H1 (cell line): Measurements from ENCODE around the gene PET117. TPM values are rescaled to one million over a fixed set of nuclear protein-coding genes. Genes with fewer than 3 reads are reported as not detected.

Experiments used
- CTCF ChIA-PET: fragments of 300-600 bp; sonication (Branson Sonifier 250); formaldehyde crosslinking; loops from one replicate; lab custom pipeline; 2021; ENCODE audit not compliant: partially characterized antibody; lab: Charles Lee
- POLR2A ChIA-PET: fragments of 300-600 bp; sonication (Branson Sonifier 250); formaldehyde crosslinking; loops from one replicate; lab custom pipeline; 2021; ENCODE audit warnings: inconsistent platforms; ENCODE audit not compliant: partially characterized antibody; lab: Charles Lee
- DNase-seq, 2 experiments: peaks; one replicate each; pipeline versions ENCODE4 v3.0.0 to v3.0.0-alpha.2; 2010 to 2022; ENCODE audit warnings: low spot score in 2 of 2, low read depth in 1 of 2, mixed read lengths in 1 of 2
- FAIRE-seq: peaks from 2 replicates; lab custom pipeline; 2011; peaks lifted over from hg19 to GRCh38; lab: Jason Lieb, UNC
- H2AFZ ChIP-seq: 2 replicates; pipeline ENCODE4 v1.8.1; 2012; ENCODE audit warnings: low read length, inconsistent platforms
- H2AK5ac ChIP-seq: 2 replicates; pipeline ENCODE4 v1.6.1; 2013; ENCODE audit warnings: low read depth, low read length
- H2BK120ac ChIP-seq: replicated peaks from 2 replicates; pipeline ENCODE3; 2013; ENCODE audit warnings: low read depth, low read length, inconsistent platforms
- H2BK12ac ChIP-seq: 2 replicates; pipeline ENCODE4 v1.6.1; 2013; ENCODE audit warnings: low read depth, low read length
- H2BK15ac ChIP-seq: 2 replicates; pipeline ENCODE4 v1.6.1; 2013; ENCODE audit warnings: low read length
- H2BK20ac ChIP-seq: 2 replicates; pipeline ENCODE4 v1.6.1; 2013; ENCODE audit warnings: low read length
- H2BK5ac ChIP-seq: 2 replicates; pipeline ENCODE4 v1.6.1; 2013; ENCODE audit warnings: low read depth, low read length
- H3K14ac ChIP-seq: 2 replicates; pipeline ENCODE4 v1.6.1; 2013; ENCODE audit warnings: inconsistent platforms; ENCODE audit not compliant: insufficient read length
- H3K18ac ChIP-seq: 2 replicates; pipeline ENCODE4 v1.6.1; 2013; ENCODE audit warnings: low read length; ENCODE audit errors: extremely low read depth
- H3K23ac ChIP-seq: 2 replicates; pipeline ENCODE4 v1.6.1; 2013; ENCODE audit warnings: inconsistent platforms; ENCODE audit not compliant: insufficient read length
- H3K23me2 ChIP-seq: 2 replicates; pipeline ENCODE4 v1.6.1; 2013; ENCODE audit warnings: low read depth, low read length
- H3K27ac ChIP-seq: 2 replicates; pipeline ENCODE4 v1.6.1; 2011; ENCODE audit warnings: low read depth, low read length, inconsistent platforms
- H3K27me3 ChIP-seq, 4 experiments: replicated peaks in 1 of 4; 1 replicate in 1 of 4; 2 replicates in 3 of 4; pipeline versions ENCODE4 v1.6.1 to v1.8.1; 2011 to 2013; ENCODE audit warnings: low read length in 3 of 4, mild to moderate bottlenecking in 3 of 4, inconsistent platforms in 2 of 4, mixed read lengths in 2 of 4, moderate library complexity in 1 of 4; ENCODE audit not compliant: control insufficient read depth in 3 of 4, insufficient read depth in 3 of 4; ENCODE audit errors: extremely low read depth in 1 of 4
- H3K36me3 ChIP-seq, 4 experiments: 2 replicates each; pipeline versions ENCODE4 v1.6.1 to v1.8.1; 2011 to 2013; ENCODE audit warnings: mild to moderate bottlenecking in 4 of 4, low read length in 3 of 4, moderate library complexity in 2 of 4, control low read depth in 1 of 4, inconsistent platforms in 1 of 4; ENCODE audit not compliant: insufficient read depth in 4 of 4, control insufficient read depth in 2 of 4
- H3K4ac ChIP-seq: replicated peaks from 2 replicates; pipeline ENCODE3; 2013; ENCODE audit warnings: low read length, low read depth, mixed read lengths, inconsistent platforms; ENCODE audit not compliant: insufficient read length
- H3K4me1 ChIP-seq, 4 experiments: replicated peaks in 1 of 4; 1 replicate in 1 of 4; 2 replicates in 3 of 4; pipeline versions ENCODE4 v1.6.1 to v1.8.1; 2011 to 2013; ENCODE audit warnings: low read length in 3 of 4, inconsistent platforms in 2 of 4, mixed read lengths in 1 of 4; ENCODE audit not compliant: insufficient read depth in 4 of 4, control insufficient read depth in 3 of 4
- H3K4me2 ChIP-seq, 2 experiments: 2 replicates each; pipeline versions ENCODE4 v1.6.1 to v1.8.1; 2011 to 2013; ENCODE audit warnings: low read depth in 2 of 2, low read length in 2 of 2, control low read depth in 1 of 2, inconsistent platforms in 1 of 2, mild to moderate bottlenecking in 1 of 2; ENCODE audit not compliant: insufficient read depth in 1 of 2
- H3K4me3 ChIP-seq, 4 experiments: fragments of 200-600, 300-600 bp in 1 of 4; sonication (generic), shearing (Covaris generic), sonication (Bioruptor Twin) in 1 of 4; 2 replicates each; pipeline versions ENCODE4 v1.5.1 to v1.8.1; 2011 to 2016; ENCODE audit warnings: low read length in 4 of 4, low read depth in 3 of 4, control low read depth in 2 of 4, inconsistent platforms in 2 of 4, mild to moderate bottlenecking in 2 of 4, mixed read lengths in 1 of 4, moderate library complexity in 1 of 4; ENCODE audit not compliant: insufficient read depth in 2 of 4; ENCODE audit errors: extremely low read depth in 1 of 4
- H3K56ac ChIP-seq: replicated peaks from 2 replicates; pipeline ENCODE3; 2013; ENCODE audit warnings: low read depth, mild to moderate bottlenecking, mixed read lengths, low read length, inconsistent platforms; ENCODE audit not compliant: insufficient read length
- H3K79me1 ChIP-seq: 2 replicates; pipeline ENCODE4 v1.6.1; 2013; ENCODE audit warnings: low read depth, low read length, control low read depth
- H3K79me2 ChIP-seq, 2 experiments: 2 replicates each; pipeline versions ENCODE4 v1.6.1 to v1.8.1; 2012 to 2013; ENCODE audit warnings: low read length in 2 of 2, mild to moderate bottlenecking in 2 of 2, inconsistent platforms in 1 of 2; ENCODE audit not compliant: insufficient read depth in 2 of 2, control insufficient read depth in 1 of 2
- H3K9ac ChIP-seq, 4 experiments: replicated peaks in 1 of 4; 1 replicate in 1 of 4; 2 replicates in 3 of 4; pipeline versions ENCODE4 v1.6.1 to v1.8.1; 2011 to 2013; ENCODE audit warnings: low read depth in 3 of 4, low read length in 3 of 4, control low read depth in 2 of 4, mild to moderate bottlenecking in 2 of 4, moderate library complexity in 2 of 4, inconsistent platforms in 1 of 4; ENCODE audit errors: extremely low read depth in 1 of 4
- H3K9me3 ChIP-seq, 2 experiments: 2 replicates each; pipeline versions ENCODE4 v1.6.1 to v1.8.1; 2012 to 2013; ENCODE audit warnings: mild to moderate bottlenecking in 2 of 2, moderate library complexity in 2 of 2, control low read depth in 1 of 2, inconsistent platforms in 1 of 2, low read depth in 1 of 2, low read length in 1 of 2, mixed read lengths in 1 of 2; ENCODE audit not compliant: insufficient read depth in 2 of 2
- H4K20me1 ChIP-seq, 2 experiments: replicated peaks in 1 of 2; 2 replicates each; pipeline versions ENCODE3 to v1.8.1; 2011 to 2013; ENCODE audit warnings: inconsistent platforms in 2 of 2, low read length in 2 of 2, mild to moderate bottlenecking in 1 of 2; ENCODE audit not compliant: insufficient read depth in 2 of 2, control insufficient read depth in 1 of 2
- H4K5ac ChIP-seq: 2 replicates; pipeline ENCODE4 v1.6.1; 2013; ENCODE audit warnings: low read length, low read depth, mixed read lengths, inconsistent platforms; ENCODE audit not compliant: insufficient read length
- H4K8ac ChIP-seq: 2 replicates; pipeline ENCODE4 v1.8.0; 2013; ENCODE audit warnings: mild to moderate bottlenecking, moderate library complexity, low read length, inconsistent platforms; ENCODE audit not compliant: insufficient read depth; ENCODE audit errors: extremely low read depth
- H4K91ac ChIP-seq: replicated peaks from 2 replicates; pipeline ENCODE3; 2013; ENCODE audit warnings: low read length, mixed read lengths, inconsistent platforms; ENCODE audit not compliant: insufficient read length
- BCL11A ChIP-seq, 2 experiments: IDR thresholded peaks; one replicate each; pipeline ENCODE4 v1.6.1; 2011; ENCODE audit warnings: low read depth in 2 of 2, low read length in 2 of 2, mild to moderate bottlenecking in 2 of 2
- CEBPB ChIP-seq: IDR thresholded peaks from 2 replicates; pipeline ENCODE4 v1.6.1; 2012; ENCODE audit warnings: low read depth, low read length
- CREB1 ChIP-seq: IDR thresholded peaks from 2 replicates; pipeline ENCODE4 v1.6.1; 2012; ENCODE audit warnings: inconsistent platforms
- GABPA ChIP-seq: IDR thresholded peaks from 2 replicates; pipeline ENCODE4 v1.6.1; 2011; ENCODE audit warnings: mild to moderate bottlenecking, low read length, moderate library complexity, borderline replicate concordance; ENCODE audit not compliant: insufficient read depth
- KDM1A ChIP-seq: fragments of 200-600, 300-600 bp; sonication (generic); IDR thresholded peaks from 2 replicates; pipeline ENCODE4 v1.7.1; 2016; ENCODE audit warnings: mild to moderate bottlenecking, low read length, borderline replicate concordance
- SRF ChIP-seq: IDR thresholded peaks from 2 replicates; pipeline ENCODE4 v1.6.1; 2011; ENCODE audit warnings: mild to moderate bottlenecking, low read depth, low read length, moderate library complexity
- ZNF274 ChIP-seq: IDR thresholded peaks from 2 replicates; pipeline ENCODE4 v1.7.0; 2012; ENCODE audit warnings: low read length, borderline replicate concordance; ENCODE audit errors: extremely low read depth
- WGBS, 2 experiments: shearing (Covaris generic) in 1 of 2; methylation state at CpG; one replicate each; pipeline versions ENCODE4 v1.1.6 to v1.1.7; 2013 to 2015; ENCODE audit warnings: low lambda C conversion rate in 2 of 2, mixed read lengths in 2 of 2, inconsistent platforms in 1 of 2, low coverage in 1 of 2, missing lambda C conversion rate in 1 of 2; ENCODE audit not compliant: insufficient replicate concordance in 2 of 2, insufficient coverage in 1 of 2, insufficient read length in 1 of 2; ENCODE audit errors: extremely low coverage in 1 of 2, missing lambda C conversion rate in 1 of 2; 5-methylcytosine and 5-hydroxymethylcytosine counted together
- polyA plus RNA-seq, 7 experiments: library from polyadenylated mRNA; depleted of rRNA in 3 of 7; stranded (reverse) in 5 of 7; unstranded in 2 of 7; fragments of >200 nt in 5 of 7; fragments of 200-250 nt in 2 of 7; gene quantifications; 1 replicate in 5 of 7; 2 replicates in 1 of 7; 4 replicates in 1 of 7; pipeline versions ENCODE4 v1.2.1 to v1.2.3, GENCODE V29; 2011 to 2013; ENCODE audit warnings: missing spikeins in 2 of 7, mixed read lengths in 2 of 7
- total RNA-seq: library from RNA; stranded (reverse); fragmentation: NEBNext Ultra II Directional; extraction: Animal tissue kit (Norgen Biotek cat#: 25700); gene quantifications from 2 replicates; pipeline ENCODE4 v1.2.1, GENCODE V29; 2021

Gene PET117
- total and polyA plus RNA-seq, 2 of the 8 experiments (the other 6 are each of a cell fraction or from before 2014, with no cell fraction given) = 9.1 to 23.8 TPM

DNA sequence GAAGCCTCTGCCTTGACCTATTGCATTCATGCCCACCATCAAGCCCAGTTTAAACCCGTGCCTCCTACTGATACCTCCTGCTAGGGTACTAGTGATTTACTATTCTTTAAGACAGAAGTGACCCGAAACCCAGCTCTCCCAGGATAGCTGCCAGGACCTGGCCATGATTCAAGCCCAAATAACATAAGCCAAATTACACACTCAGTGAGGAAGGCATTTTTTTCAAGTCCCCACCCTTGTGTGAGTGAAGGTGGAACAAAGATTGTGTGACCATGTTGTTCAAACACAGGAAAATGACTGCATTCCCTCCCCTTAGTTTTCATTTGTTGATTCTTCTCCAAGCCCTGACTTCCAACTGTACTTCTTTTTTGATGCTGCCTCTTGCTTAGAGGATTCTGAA lies 3.7 kb upstream of the PET117 start:
- no peak for FAIRE-seq
- H3K18ac ChIP-seq = no peak overlapping the region
- no peaks in the 10 kb centered on the region for H3K79me1 ChIP-seq
- H3K23me2 ChIP-seq = peaks cover 3% of the 10 kb centered on the region; the same call in 1 of the 2 replicates
- H3K9ac ChIP-seq = no peak overlapping the region
- H3K4me3 ChIP-seq = no peak overlapping the region
- H2BK5ac ChIP-seq = no peak overlapping the region
- H4K8ac ChIP-seq = no peak overlapping the region
- no peak overlapping the region for H4K91ac ChIP-seq
- H3K27me3 ChIP-seq = no peaks in the 10 kb centered on the region; a peak in 1 of 7 replicates
- H2AK5ac ChIP-seq = no peak overlapping the region
- H3K23ac ChIP-seq = no peak overlapping the region
- H2BK12ac ChIP-seq = no peak overlapping the region
- no peak overlapping the region for H3K4ac ChIP-seq
- no peak overlapping the region for H3K4me2 ChIP-seq
- H3K4me1 ChIP-seq = peaks cover 0 to under 1% (median 0%) of the 10 kb centered on the region in 4 experiments; a peak in 2 of 7 replicates
- no peak overlapping the region for H2BK120ac ChIP-seq
- no peak overlapping the region for H2BK15ac ChIP-seq
- H3K14ac ChIP-seq = no peak overlapping the region
- peak overlapping the region; percentile 42; the same call in 1 of the 2 replicates for H2AFZ ChIP-seq
- peaks cover 10 to 11% of the 10 kb centered on the region in 2 experiments for H3K79me2 ChIP-seq
- DNase-seq = no peak
- H4K5ac ChIP-seq = no peak overlapping the region
- CTCF ChIA-PET = interaction anchor here (1.0 to 1.7 kb wide), 2 partner anchors 12 to 484 kb away, joined by 3 read pairs; no protein-coding TSS in a partner anchor
- H4K20me1 ChIP-seq = no peaks in the 10 kb centered on the region
- no peak overlapping the region for H3K56ac ChIP-seq
- no peaks in the 10 kb centered on the region for H3K9me3 ChIP-seq
- no peak for TF ChIP-seq ZNF274
- no peak for TF ChIP-seq SRF
- TF ChIP-seq BCL11A (IDR thresholded peaks at IDR 0.05; ENCODE audit: low read depth in 2 of 2, low read length in 2 of 2) = no peak
- TF ChIP-seq CEBPB = no peak
- TF ChIP-seq KDM1A = no peak
- TF ChIP-seq GABPA = no peak
- no peak for TF ChIP-seq CREB1
- TF ChIP-seq, all 59 proteins: peak for 0
- no peak overlapping the region for H2BK20ac ChIP-seq
- no peaks in the 10 kb centered on the region for H3K36me3 ChIP-seq
- POLR2A ChIA-PET = no interaction called here
- 76% methylated on average over 2 of the region's 2 CpGs; no CpG with 5 or more reads in 1 of the 2 experiments for WGBS, 2 experiments
- H3K27ac ChIP-seq = no peak overlapping the region
